Breast epithelium (tissue), 4 donors: ENCODE data around the gene HSF5. TPM values are rescaled to one million over a fixed set of nuclear protein-coding genes. Genes with fewer than 3 reads are reported as not detected.

Experiments
- DNase-seq, 2 donors: peaks; one replicate each; pipeline ENCODE4 v3.0.0-alpha.2; 2019; ENCODE audit warnings: low spot score in 2 of 2
- H3K27ac ChIP-seq, 2 donors: fragments of 200-600 bp; sonication (generic) in 1 of 2; one replicate each; pipeline ENCODE4 v1.5.1; 2016 to 2019; ENCODE audit warnings: mild to moderate bottlenecking in 1 of 2
- H3K27me3 ChIP-seq, 2 donors: fragments of 200-600 bp; sonication (generic) in 1 of 2; one replicate each; pipeline versions ENCODE4 v1.5.1 to v1.6.0; 2017 to 2019; ENCODE audit warnings: control low read depth in 1 of 2, mild to moderate bottlenecking in 1 of 2
- H3K36me3 ChIP-seq: fragments of 200-600 bp; one replicate; pipeline ENCODE4 v1.5.1; 2019
- H3K4me1 ChIP-seq, 2 donors: fragments of 200-600 bp; sonication (generic); one replicate each; pipeline ENCODE4 v1.5.1; 2016 to 2019; ENCODE audit warnings: control low read depth in 1 of 2
- H3K4me3 ChIP-seq, 3 donors: fragments of 200-600 bp; sonication (generic); 1 replicate in 2 of 3; 2 replicates in 1 of 3; pipeline ENCODE4 v1.5.1; 2016 to 2019; ENCODE audit warnings: mild to moderate bottlenecking in 3 of 3, moderate library complexity in 2 of 3
- H3K9me3 ChIP-seq, 2 donors: fragments of 200-600 bp; sonication (generic) in 1 of 2; one replicate each; pipeline ENCODE4 v1.5.1; 2016 to 2019; ENCODE audit warnings: control low read depth in 1 of 2
- CTCF ChIP-seq, 3 donors: fragments of 450-650 bp; IDR thresholded peaks; one replicate each; pipeline ENCODE4 v1.5.1; 2016 to 2017; ENCODE audit warnings: antibody characterized with exemption in 3 of 3, mild to moderate bottlenecking in 3 of 3, moderate library complexity in 3 of 3
- POLR2A ChIP-seq: fragments of 450-650 bp; IDR thresholded peaks from one replicate; pipeline ENCODE4 v1.6.1; 2016; ENCODE audit warnings: antibody characterized with exemption, mild to moderate bottlenecking, moderate library complexity
- POLR2AphosphoS5 ChIP-seq, 3 donors: sonication (generic); formaldehyde crosslinking; IDR thresholded peaks; one replicate each; pipeline ENCODE4 v1.6.1; 2017; ENCODE audit warnings: antibody characterized with exemption in 3 of 3
- intact Hi-C: fragments of 100-400 bp; cut with DNase I; formaldehyde crosslinking; loops from one replicate; pipeline ENCODE4 v1.15.1; 2023; ENCODE audit warnings: low total_unique reads
- total RNA-seq, 3 donors: library from RNA; depleted of rRNA; stranded (reverse); fragments of >200 nt; gene quantifications; one replicate each; pipeline ENCODE4 v1.1.0, GENCODE V29; 2016

Gene HSF5
- total RNA-seq, 3 donors from 2014 or later, result under 0.01 to 0.33 (median 0.32) TPM

GRCh38 chr17:58513267-58513964 is 25.2 kb upstream of the HSF5 start:
- Histone ChIP-seq H3K27me3 (no peaks in the 10 kb centered on the region), H3K27ac (no peak overlapping the region), H3K4me1 (peaks cover 3 to 14% of the 10 kb centered on the region in 2 donors), H3K4me3 (peak overlapping the region; percentile 57 to 93 (median 78)), H3K36me3 (no peaks in the 10 kb centered on the region), H3K9me3 (no peaks in the 10 kb centered on the region)
- intact Hi-C loops, result no loop called here
- DNase-seq, result no peak
- TF ChIP-seq CTCF (IDR thresholded peaks at IDR 0.05) (no peak), POLR2A (no peak), POLR2AphosphoS5 (IDR thresholded peaks at IDR 0.05) (no peak)

- peaks cover 8% of the 10 kb centered on the region for H3K36me3 ChIP-seq
Measured at GRCh38 chr17:58510075-58510474, 21.9 kb upstream of the HSF5 start.

GRCh38 chr17:58508341-58509067 is 20.3 kb upstream of the HSF5 start:
- no peaks in the 10 kb centered on the region for H3K27me3 ChIP-seq
- intact Hi-C loops, result loop anchor here (5.0 kb wide), 1 partner anchor 444 kb away; no protein-coding TSS in a partner anchor
- no peak for DNase-seq
- TF ChIP-seq CTCF (IDR thresholded peaks at IDR 0.05) (no peak), POLR2AphosphoS5 (IDR thresholded peaks at IDR 0.05) (no peak), POLR2A (no peak)
- no peaks in the 10 kb centered on the region for H3K9me3 ChIP-seq
- H3K36me3 ChIP-seq, result peaks cover 15% of the 10 kb centered on the region
- H3K4me1 ChIP-seq, result peaks cover 3% of the 10 kb centered on the region in 2 donors
- H3K4me3 ChIP-seq, result no peak overlapping the region
- no peak overlapping the region for H3K27ac ChIP-seq

More at GRCh38 chr17:58510075-58510474, 21.9 kb upstream of the HSF5 start:
- Histone ChIP-seq H3K27ac (no peak overlapping the region), H3K27me3 (no peaks in the 10 kb centered on the region), H3K4me3 (no peak overlapping the region), H3K9me3 (no peaks in the 10 kb centered on the region), H3K4me1 (peaks cover 3 to 4% of the 10 kb centered on the region in 2 donors)
- no peak for DNase-seq
- intact Hi-C loops, result no loop called here
- TF ChIP-seq POLR2AphosphoS5 (IDR thresholded peaks at IDR 0.05) (no peak), POLR2A (no peak), CTCF (IDR thresholded peaks at IDR 0.05) (no peak)

- intact Hi-C loops, result loop anchor here (5.0 kb wide), 1 partner anchor 445 kb away; no protein-coding TSS in a partner anchor
- H3K36me3 ChIP-seq, result peaks cover 16% of the 10 kb centered on the region
- no peaks in the 10 kb centered on the region for H3K9me3 ChIP-seq
- TF ChIP-seq CTCF (IDR thresholded peaks at IDR 0.05) (no peak), POLR2AphosphoS5 (IDR thresholded peaks at IDR 0.05) (no peak), POLR2A (no peak)
- no peak overlapping the region for H3K27ac ChIP-seq
- H3K4me1 ChIP-seq, result no peaks in the 10 kb centered on the region
- H3K27me3 ChIP-seq, result no peaks in the 10 kb centered on the region
- no peak overlapping the region for H3K4me3 ChIP-seq
- DNase-seq, result no peak
Measured at GRCh38 chr17:58507123-58507634, 19.0 kb upstream of the HSF5 start.
